Sigmoid colon (tissue), 7 donors: Measurements from ENCODE around the gene ASF1B. TPM values are rescaled to one million over a fixed set of nuclear protein-coding genes. Genes with fewer than 3 reads are reported as not detected.

Source experiments
- DNase-seq: peaks from one replicate; pipeline ENCODE4 v3.0.0-alpha.2; 2019
- H3K27ac ChIP-seq, 4 donors: fragments of 200-600 bp; sonication (generic); one replicate each; pipeline ENCODE4 v1.5.1; 2016 to 2019; ENCODE audit warnings: mild to moderate bottlenecking in 1 of 4
- H3K27me3 ChIP-seq, 3 donors: fragments of 200-600 bp; sonication (generic); one replicate each; pipeline ENCODE4 v1.5.1; 2019; ENCODE audit warnings: mild to moderate bottlenecking in 1 of 3
- H3K36me3 ChIP-seq, 4 donors: fragments of 200-600 bp; sonication (generic); one replicate each; pipeline ENCODE4 v1.5.1; 2016 to 2019
- H3K4me1 ChIP-seq, 4 donors: fragments of 200-600 bp; sonication (generic); one replicate each; pipeline ENCODE4 v1.5.1; 2017 to 2019
- H3K4me3 ChIP-seq, 4 donors: fragments of 200-600 bp; sonication (generic); one replicate each; pipeline ENCODE4 v1.5.1; 2017 to 2019; ENCODE audit warnings: mild to moderate bottlenecking in 2 of 4, moderate library complexity in 1 of 4
- H3K9me3 ChIP-seq, 4 donors: fragments of 200-600 bp in 3 of 4; sonication (generic) in 3 of 4; one replicate each; pipeline versions ENCODE4 v1.5.1 to v1.6.1; 2013 to 2019
- CTCF ChIP-seq, 4 experiments: fragments of 450-650 bp in 3 of 4; fragments of 200-600 bp in 1 of 4; IDR thresholded peaks; one replicate each; pipeline ENCODE4 v1.5.1; 2016 to 2019; ENCODE audit warnings: antibody characterized with exemption in 4 of 4, mild to moderate bottlenecking in 3 of 4, moderate library complexity in 2 of 4
- EP300 ChIP-seq, 4 donors: sonication (generic); formaldehyde crosslinking; IDR thresholded peaks; one replicate each; pipeline ENCODE4 v1.6.1; 2017; ENCODE audit warnings: antibody characterized with exemption in 4 of 4
- POLR2A ChIP-seq, 2 donors: fragments of 450-650 bp; IDR thresholded peaks; one replicate each; pipeline ENCODE4 v1.6.1; 2016; ENCODE audit warnings: antibody characterized with exemption in 2 of 2, mild to moderate bottlenecking in 2 of 2, moderate library complexity in 2 of 2
- POLR2AphosphoS5 ChIP-seq, 4 donors: sonication (generic); formaldehyde crosslinking; IDR thresholded peaks; one replicate each; pipeline ENCODE4 v1.6.1; 2017; ENCODE audit warnings: antibody characterized with exemption in 4 of 4
- WGBS, 2 donors: extraction: QIAGEN DNeasy Blood & Tissue Kit; methylation state at CpG; one replicate each; pipeline ENCODE4 v1.1.7; 2013; 5-methylcytosine and 5-hydroxymethylcytosine counted together
- intact Hi-C: fragments of 100-400 bp; cut with DNase I; formaldehyde crosslinking; loops from one replicate; pipeline ENCODE4 v1.15.1; 2023
- polyA plus RNA-seq, 3 donors: library from polyadenylated mRNA; stranded (reverse); fragments of 200-250 nt; gene quantifications; one replicate each; pipeline ENCODE4 v1.2.3, GENCODE V29; 2013
- total RNA-seq, 4 donors: library from RNA; depleted of rRNA; stranded (reverse); fragments of >200 nt; gene quantifications; one replicate each; pipeline ENCODE4 v1.1.0, GENCODE V29; 2016
- donor health status: healthy with polysubstance abuse.
- donor health status: Bipolar disorder and iron deficiency.
- donor health status: healthy.

Gene ASF1B
- total and polyA plus RNA-seq, 7 donors = 1.1 to 26.9 (median 2.8) TPM; not detected in 1

- H3K4me3 ChIP-seq = no peak overlapping the region
- TF ChIP-seq POLR2AphosphoS5 (IDR thresholded peaks at IDR 0.05) (no peak), EP300 (IDR thresholded peaks at IDR 0.05) (no peak), POLR2A (IDR thresholded peaks at IDR 0.05) (no peak), CTCF (IDR thresholded peaks at IDR 0.05) (no peak)
- no peak for DNase-seq
- H3K27ac ChIP-seq = no peak overlapping the region
- intact Hi-C loops = no loop called here
- H3K9me3 ChIP-seq = no peaks in the 10 kb centered on the region
- no peaks in the 10 kb centered on the region for H3K36me3 ChIP-seq
- peaks cover 0 to 28% (median 27%) of the 10 kb centered on the region in 4 donors for H3K4me1 ChIP-seq
- WGBS, 2 donors = 19 to 45% methylated on average over 6 of the region's 6 CpGs
- no peaks in the 10 kb centered on the region for H3K27me3 ChIP-seq
These were observed 1.0 kb downstream of the ASF1B start for GRCh38 chr19:14135355-14135754.

GRCh38 chr19:14127929-14128509, 8.4 kb downstream of the ASF1B start:
- Histone ChIP-seq H3K27me3 (no peaks in the 10 kb centered on the region), H3K9me3 (no peaks in the 10 kb centered on the region), H3K36me3 (no peaks in the 10 kb centered on the region), H3K4me1 (no peaks in the 10 kb centered on the region), H3K27ac (peak overlapping the region in 1 of 4 donors; percentile 9), H3K4me3 (no peak overlapping the region)
- intact Hi-C loops = no loop called here
- no peak for DNase-seq
- TF ChIP-seq CTCF (IDR thresholded peaks at IDR 0.05) (no peak), POLR2AphosphoS5 (IDR thresholded peaks at IDR 0.05) (no peak), EP300 (IDR thresholded peaks at IDR 0.05) (no peak), POLR2A (IDR thresholded peaks at IDR 0.05) (no peak)
- WGBS, 2 donors = 76 to 87% methylated on average over 4 of the region's 4 CpGs

GRCh38 chr19:14127176-14127575, 9.2 kb downstream of the ASF1B start:
- no peaks in the 10 kb centered on the region for H3K36me3 ChIP-seq
- no peak for DNase-seq
- TF ChIP-seq EP300 (IDR thresholded peaks at IDR 0.05) = no peak
- no peak for TF ChIP-seq POLR2A (IDR thresholded peaks at IDR 0.05)
- no peak for TF ChIP-seq POLR2AphosphoS5 (IDR thresholded peaks at IDR 0.05)
- no peak for TF ChIP-seq CTCF (IDR thresholded peaks at IDR 0.05)
- no peaks in the 10 kb centered on the region for H3K9me3 ChIP-seq
- WGBS, 2 donors = 93 to 94% methylated on average over 8 of the region's 8 CpGs
- peak overlapping the region in 1 of 4 donors; percentile 9 for H3K27ac ChIP-seq
- no peaks in the 10 kb centered on the region for H3K4me1 ChIP-seq
- H3K4me3 ChIP-seq = no peak overlapping the region
- intact Hi-C loops = no loop called here
- H3K27me3 ChIP-seq = no peaks in the 10 kb centered on the region

- no peak for DNase-seq
- Histone ChIP-seq H3K4me3 (no peak overlapping the region), H3K27ac (no peak overlapping the region), H3K27me3 (no peaks in the 10 kb centered on the region), H3K36me3 (no peaks in the 10 kb centered on the region), H3K4me1 (peaks cover 0 to 19% (median 18%) of the 10 kb centered on the region in 4 donors), H3K9me3 (no peaks in the 10 kb centered on the region)
- 88 to 94% methylated on average over 6 of the region's 6 CpGs for WGBS, 2 donors
- intact Hi-C loops = no loop called here
- no peak for TF ChIP-seq POLR2AphosphoS5 (IDR thresholded peaks at IDR 0.05)
- no peak for TF ChIP-seq EP300 (IDR thresholded peaks at IDR 0.05)
- TF ChIP-seq CTCF (IDR thresholded peaks at IDR 0.05) = no peak
- no peak for TF ChIP-seq POLR2A (IDR thresholded peaks at IDR 0.05)
These were observed 13.5 kb downstream of the ASF1B start for GRCh38 chr19:14122924-14123323.

GRCh38 chr19:14120497-14120780, 15.9 kb downstream of the ASF1B start:
- WGBS, 2 donors = 98% methylated on average over 7 of the region's 7 CpGs
- peaks cover 0 to 35% (median 32%) of the 10 kb centered on the region in 4 donors for H3K4me1 ChIP-seq
- no peaks in the 10 kb centered on the region for H3K9me3 ChIP-seq
- no peak overlapping the region for H3K4me3 ChIP-seq
- DNase-seq = no peak
- intact Hi-C loops = no loop called here
- H3K36me3 ChIP-seq = no peaks in the 10 kb centered on the region
- no peaks in the 10 kb centered on the region for H3K27me3 ChIP-seq
- TF ChIP-seq POLR2A (IDR thresholded peaks at IDR 0.05) (no peak), POLR2AphosphoS5 (IDR thresholded peaks at IDR 0.05) (no peak), CTCF (IDR thresholded peaks at IDR 0.05) (no peak), EP300 (IDR thresholded peaks at IDR 0.05) (no peak)
- H3K27ac ChIP-seq = peak overlapping the region; percentile 32 to 100 (median 98)
